Heart left ventricle (tissue), 16 donors: ENCODE data around the gene GGACT. TPM values are rescaled to one million over a fixed set of nuclear protein-coding genes. Genes with fewer than 3 reads are reported as not detected.

Experiments used
- ATAC-seq, 4 donors: fragments of 200-7000 bp; cut with Tn5 transposase; one replicate each; pipeline ENCODE4 v1.9.1; 2020 to 2022; ENCODE audit warnings: moderate library complexity in 4 of 4, mild to moderate bottlenecking in 3 of 4, moderate number of reproducible peaks in 1 of 4
- DNase-seq, 5 donors: peaks; one replicate each; pipeline ENCODE4 v3.0.0-alpha.2; 2020
- H3K27ac ChIP-seq, 12 donors: fragments of 200-600 bp; sonication (generic) in 4 of 12; one replicate each; pipeline versions ENCODE4 v1.5.0 to v1.8.0; 2016 to 2022; ENCODE audit warnings: mild to moderate bottlenecking in 2 of 12
- H3K27me3 ChIP-seq, 9 donors: fragments of 200-600 bp; sonication (generic) in 2 of 9; one replicate each; pipeline versions ENCODE4 v1.5.1 to v1.8.0; 2016 to 2022; ENCODE audit warnings: mild to moderate bottlenecking in 3 of 9
- H3K36me3 ChIP-seq, 9 donors: fragments of 200-600 bp; sonication (generic) in 2 of 9; one replicate each; pipeline versions ENCODE4 v1.5.0 to v1.8.0; 2018 to 2022; ENCODE audit warnings: mild to moderate bottlenecking in 2 of 9
- H3K4me1 ChIP-seq, 12 donors: fragments of 200-600 bp; sonication (generic) in 4 of 12; one replicate each; pipeline versions ENCODE4 v1.5.0 to v1.8.0; 2016 to 2022; ENCODE audit warnings: mild to moderate bottlenecking in 3 of 12
- H3K4me3 ChIP-seq, 12 donors: fragments of 200-600 bp; sonication (generic) in 4 of 12; one replicate each; pipeline versions ENCODE4 v1.5.0 to v1.8.0; 2017 to 2022; ENCODE audit warnings: mild to moderate bottlenecking in 9 of 12, moderate library complexity in 4 of 12
- H3K9me3 ChIP-seq, 12 donors: fragments of 200-600 bp; sonication (generic) in 4 of 12; one replicate each; pipeline versions ENCODE4 v1.5.0 to v1.8.0; 2016 to 2022; ENCODE audit warnings: mild to moderate bottlenecking in 1 of 12
- POLR2A ChIP-seq, 2 donors: fragments of 450-650 bp; IDR thresholded peaks; one replicate each; pipeline ENCODE4 v1.6.1; 2017; ENCODE audit warnings: antibody characterized with exemption in 2 of 2, mild to moderate bottlenecking in 2 of 2, moderate library complexity in 2 of 2
- WGBS, 4 donors: extraction: QIAGEN DNeasy Blood & Tissue Kit in 2 of 4; methylation state at CpG; one replicate each; pipeline versions ENCODE4 v1.1.5 to v1.1.7; 2013 to 2018; 5-methylcytosine and 5-hydroxymethylcytosine counted together
- intact Hi-C, 10 donors: fragments of 100-400 bp; cut with DNase I; formaldehyde crosslinking; loops; one replicate each; pipeline versions ENCODE4 v1.11.1 to v1.14.2; 2022
- polyA plus RNA-seq, 2 donors: library from polyadenylated mRNA; stranded (reverse); fragments of 200-250 nt; gene quantifications; one replicate each; pipeline ENCODE4 v1.2.3, GENCODE V29; 2013
- total RNA-seq, 9 donors: library from RNA; depleted of rRNA in 2 of 9; stranded (reverse); fragments of >200 nt in 2 of 9; fragmentation: NEBNext Ultra II Directional in 3 of 9; extraction: Animal tissue kit (Norgen Biotek cat#: 25700) in 3 of 9; gene quantifications; one replicate each; pipeline versions ENCODE4 v1.1.0 to v1.2.4, GENCODE V29; 2016 to 2023
- TF ChIP-seq, protein P1 (sequence below), 12 donors: fragments of 200-600 bp; sonication (generic) in 4 of 12; IDR thresholded peaks; one replicate each; pipeline versions ENCODE4 v1.5.0 to v1.8.0; 2018 to 2022; ENCODE audit warnings: antibody characterized with exemption in 12 of 12, mild to moderate bottlenecking in 5 of 12
- donor health status: ischemic (EF 13 %, LVEDD 7.1; RV severe dilation, severe dysfunction).
- donor health status: healthy with polysubstance abuse.
- donor health status: DM: no; HTN: yes; CAD: no.
- donor health status: DM: no; HTN: no; CAD: no.
- donor health status: ischemic (EF 25% LVEDD 6.9; RV normal size, moderate dysfunction).
- donor health status: ischemic (EF 25% LVEDD 5.7; RV mildly dilated, moderate dysfunction).
- donor health status: healthy.
- donor health status: DM: yes; HTN: yes; CAD: no.
- donor health status: ischemic (EF 35%, LVEDD 5.7; RV mildly dilated, moderate dysfunction).
- donor health status: nonischemic (EF 11% LVEDD 7.7; RV severe dilation, severe dysfunction).
- donor health status: DM: yes; HTN: yes; CAD: no.
- donor health status: PGD.
- donor health status: ischemic (EF 29% LVEDD 5.4; RV normal size, mild dysfunction).
- donor health status: nonischemic (EF 23%, LVEDD 6.1; RV moderate dilation, normal function).

The GGACT gene
- total and polyA plus RNA-seq, 11 donors, result 0.34 to 3.9 (median 1.3) TPM

DNA sequence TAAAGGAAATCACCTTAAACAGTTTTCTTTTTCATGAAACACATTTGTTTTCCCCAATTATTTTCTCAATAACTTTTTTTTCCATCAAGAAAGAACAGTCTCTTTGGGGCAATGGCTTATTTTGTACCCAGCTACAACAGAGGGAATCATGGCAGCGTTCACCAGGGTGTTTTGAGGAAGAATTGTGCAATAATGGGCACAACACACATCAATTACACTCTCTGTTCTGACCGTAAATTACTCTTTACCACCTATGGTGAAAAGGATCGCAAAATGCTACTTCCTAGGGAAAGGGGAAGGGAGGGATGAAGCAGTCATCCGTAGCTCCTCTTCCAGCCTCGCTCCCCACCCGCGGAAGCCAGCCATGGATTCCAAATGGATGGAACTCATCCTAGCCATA is 47.4 kb upstream of the GGACT start:
- Histone ChIP-seq H3K27me3 (no peaks in the 10 kb centered on the region), H3K4me1 (no peaks in the 10 kb centered on the region), H3K27ac (no peak overlapping the region), H3K9me3 (no peaks in the 10 kb centered on the region), H3K36me3 (peaks cover 0 to 71% (median 52%) of the 10 kb centered on the region in 9 donors), H3K4me3 (no peak overlapping the region)
- WGBS, 4 donors, result 95 to 97% (median 96%) methylated on average over 7 of the region's 7 CpGs
- TF ChIP-seq, protein P1, sequence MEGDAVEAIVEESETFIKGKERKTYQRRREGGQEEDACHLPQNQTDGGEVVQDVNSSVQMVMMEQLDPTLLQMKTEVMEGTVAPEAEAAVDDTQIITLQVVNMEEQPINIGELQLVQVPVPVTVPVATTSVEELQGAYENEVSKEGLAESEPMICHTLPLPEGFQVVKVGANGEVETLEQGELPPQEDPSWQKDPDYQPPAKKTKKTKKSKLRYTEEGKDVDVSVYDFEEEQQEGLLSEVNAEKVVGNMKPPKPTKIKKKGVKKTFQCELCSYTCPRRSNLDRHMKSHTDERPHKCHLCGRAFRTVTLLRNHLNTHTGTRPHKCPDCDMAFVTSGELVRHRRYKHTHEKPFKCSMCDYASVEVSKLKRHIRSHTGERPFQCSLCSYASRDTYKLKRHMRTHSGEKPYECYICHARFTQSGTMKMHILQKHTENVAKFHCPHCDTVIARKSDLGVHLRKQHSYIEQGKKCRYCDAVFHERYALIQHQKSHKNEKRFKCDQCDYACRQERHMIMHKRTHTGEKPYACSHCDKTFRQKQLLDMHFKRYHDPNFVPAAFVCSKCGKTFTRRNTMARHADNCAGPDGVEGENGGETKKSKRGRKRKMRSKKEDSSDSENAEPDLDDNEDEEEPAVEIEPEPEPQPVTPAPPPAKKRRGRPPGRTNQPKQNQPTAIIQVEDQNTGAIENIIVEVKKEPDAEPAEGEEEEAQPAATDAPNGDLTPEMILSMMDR (IDR thresholded peaks at IDR 0.05), result no peak
- no peak for TF ChIP-seq POLR2A (IDR thresholded peaks at IDR 0.05)
- DNase-seq (no peak), ATAC-seq (no peak)
- intact Hi-C loops, result no loop called here

GRCh38 chr13:100634696-100635095 is 46.1 kb upstream of the GGACT start:
- no peaks in the 10 kb centered on the region for H3K27me3 ChIP-seq
- no peak overlapping the region for H3K27ac ChIP-seq
- H3K4me3 ChIP-seq, result no peak overlapping the region
- ATAC-seq, result no peak
- H3K36me3 ChIP-seq, result peaks cover 0 to 77% (median 61%) of the 10 kb centered on the region in 9 donors
- DNase-seq, result no peak
- no peaks in the 10 kb centered on the region for H3K9me3 ChIP-seq
- intact Hi-C loops, result no loop called here
- 90 to 93% (median 92%) methylated on average over 12 of the region's 12 CpGs for WGBS, 4 donors
- H3K4me1 ChIP-seq, result no peaks in the 10 kb centered on the region
- TF ChIP-seq, protein P1 (IDR thresholded peaks at IDR 0.05), result no peak
- no peak for TF ChIP-seq POLR2A (IDR thresholded peaks at IDR 0.05)

GRCh38 chr13:100633461-100633860 is 44.9 kb upstream of the GGACT start:
- intact Hi-C loops, result no loop called here
- ATAC-seq (no peak), DNase-seq (no peak)
- Histone ChIP-seq H3K4me1 (no peaks in the 10 kb centered on the region), H3K9me3 (no peaks in the 10 kb centered on the region), H3K4me3 (no peak overlapping the region), H3K36me3 (peaks cover 0 to 84% (median 68%) of the 10 kb centered on the region in 9 donors), H3K27ac (no peak overlapping the region), H3K27me3 (no peaks in the 10 kb centered on the region)
- 87 to 98% (median 98%) methylated on average over 2 of the region's 2 CpGs for WGBS, 4 donors
- no peak for TF ChIP-seq POLR2A (IDR thresholded peaks at IDR 0.05)
- TF ChIP-seq, protein P1 (IDR thresholded peaks at IDR 0.05), result no peak

- H3K4me1 ChIP-seq, result no peaks in the 10 kb centered on the region
- intact Hi-C loops, result no loop called here
- DNase-seq, result no peak
- H3K4me3 ChIP-seq, result no peak overlapping the region
- H3K36me3 ChIP-seq, result peaks cover 0 to 79% (median 58%) of the 10 kb centered on the region in 9 donors
- no peak overlapping the region for H3K27ac ChIP-seq
- TF ChIP-seq POLR2A (IDR thresholded peaks at IDR 0.05), result no peak
- TF ChIP-seq, protein P1 (IDR thresholded peaks at IDR 0.05), result no peak
- WGBS, 4 donors, result 82 to 91% (median 86%) methylated on average over 8 of the region's 8 CpGs
- H3K27me3 ChIP-seq, result no peaks in the 10 kb centered on the region
- no peak for ATAC-seq
- H3K9me3 ChIP-seq, result no peaks in the 10 kb centered on the region
Observed at GRCh38 chr13:100630555-100630954, 42.0 kb upstream of the GGACT start.
